ENCODE measurements around the gene ELFN2.
"Not testable (repeated sequence)": the region's sequence is repeated elsewhere in the genome, so short reads cannot be mapped to it uniquely, and the experiment has no call there.

Gene ELFN2

GRCh38 chr22:37409031-37409430 is 18.2 kb downstream of the ELFN2 start:
- DNase-seq: no peak

GRCh38 chr22:37407856-37408255 is 19.4 kb downstream of the ELFN2 start:
- DNase-seq: no peak

- DNase-seq: no peak
Measured at GRCh38 chr22:37406441-37407235, 20.6 kb downstream of the ELFN2 start.

- no peak for DNase-seq
Measured at GRCh38 chr22:37404091-37404490, 23.2 kb downstream of the ELFN2 start.

- no peak for DNase-seq
Measured at GRCh38 chr22:37403267-37403960, 23.9 kb downstream of the ELFN2 start.

- no peak for DNase-seq
Measured at GRCh38 chr22:37402184-37402506, 25.1 kb downstream of the ELFN2 start.

- no peak for DNase-seq
Measured at GRCh38 chr22:37401401-37402183, 25.7 kb downstream of the ELFN2 start.

- DNase-seq: no peak
Measured at GRCh38 chr22:37400719-37401118, 26.6 kb downstream of the ELFN2 start.

GRCh38 chr22:37399457-37399856 is 27.8 kb downstream of the ELFN2 start:
- DNase-seq: not testable (repeated sequence)

GRCh38 chr22:37397226-37397625 is 30.1 kb downstream of the ELFN2 start:
- DNase-seq: no peak

- DNase-seq: no peak
Measured at GRCh38 chr22:37396488-37397084, 30.7 kb downstream of the ELFN2 start.

GRCh38 chr22:37394341-37394740 is 32.9 kb downstream of the ELFN2 start:
- no peak for DNase-seq

- DNase-seq: no peak
Measured at GRCh38 chr22:37393746-37394145, 33.5 kb downstream of the ELFN2 start.

- DNase-seq: no peak
Measured at GRCh38 chr22:37392721-37393328, 34.5 kb downstream of the ELFN2 start.

GRCh38 chr22:37391702-37392101 is 35.6 kb downstream of the ELFN2 start:
- no peak for DNase-seq

GRCh38 chr22:37390075-37390474 is 37.2 kb downstream of the ELFN2 start:
- no peak for DNase-seq

- DNase-seq: no peak
Measured at GRCh38 chr22:37388538-37388937, 38.7 kb downstream of the ELFN2 start.

- no peak for DNase-seq
Measured at GRCh38 chr22:37387793-37388192, 39.5 kb downstream of the ELFN2 start.

GRCh38 chr22:37386441-37386840 is 40.8 kb downstream of the ELFN2 start:
- DNase-seq: no peak

- DNase-seq: no peak
Measured at GRCh38 chr22:37384691-37385090, 42.6 kb downstream of the ELFN2 start.

GRCh38 chr22:37383341-37383740 is 43.9 kb downstream of the ELFN2 start:
- no peak for DNase-seq

- no peak for DNase-seq
Measured at GRCh38 chr22:37381489-37381888, 45.8 kb downstream of the ELFN2 start.

GRCh38 chr22:37379722-37380121 is 47.6 kb downstream of the ELFN2 start:
- DNase-seq: no peak
